NCI-H2196 (cell line): ENCODE measurements around the gene UBE2S.

ENCODE experiments used
- DNase-seq: peaks from one replicate; lab custom pipeline; 2025; ENCODE audit not compliant: unreplicated experiment; lab: John Stamatoyannopoulos, UW

UBE2S gene

GRCh38 chr19:55384920-55385723, 22.5 kb downstream of the UBE2S start:
- DNase-seq = peak; percentile 98

- peak; percentile 61 for DNase-seq
Measured at GRCh38 chr19:55384131-55384919, 23.3 kb downstream of the UBE2S start, which contains the start of gene TMEM238. Gene TMEM238, minus strand, starts transcription at chr19:55384292. Its CDS starts 33 bp downstream, at chr19:55384259.

GRCh38 chr19:55383279-55384130, 24.1 kb downstream of the UBE2S start:
- DNase-seq = peak; percentile 69

GRCh38 chr19:55382522-55383054, 25.0 kb downstream of the UBE2S start:
- no peak for DNase-seq

- no peak for DNase-seq
Measured at GRCh38 chr19:55382013-55382412, 25.6 kb downstream of the UBE2S start.

GRCh38 chr19:55379174-55379573, 28.4 kb downstream of the UBE2S start:
- DNase-seq = no peak

- DNase-seq = no peak
Measured at GRCh38 chr19:55377356-55378131, 30.0 kb downstream of the UBE2S start.

- no peak for DNase-seq
Measured at GRCh38 chr19:55376241-55376933, 31.2 kb downstream of the UBE2S start, which contains the start of gene TMEM190. Gene TMEM190, plus strand, starts transcription at chr19:55376826. Its CDS starts 28 bp downstream, at chr19:55376854.

GRCh38 chr19:55373993-55374757, 33.4 kb downstream of the UBE2S start:
- DNase-seq = no peak

GRCh38 chr19:55373306-55373992, 34.1 kb downstream of the UBE2S start:
- DNase-seq = no peak

GRCh38 chr19:55372316-55373081, 35.1 kb downstream of the UBE2S start:
- DNase-seq = no peak

GRCh38 chr19:55370305-55370988, 37.1 kb downstream of the UBE2S start, which contains the start of gene IL11:
Gene IL11, minus strand, starts transcription at chr19:55370463. Its CDS starts 153 bp downstream, at chr19:55370310.
- DNase-seq = no peak

- DNase-seq = peak; percentile 36
Measured at GRCh38 chr19:55369653-55370304, 37.8 kb downstream of the UBE2S start.

- no peak for DNase-seq
Measured at GRCh38 chr19:55368701-55369563, 38.7 kb downstream of the UBE2S start.

- DNase-seq = no peak
Measured at GRCh38 chr19:55368106-55368505, 39.5 kb downstream of the UBE2S start.
